NCI-H1048 (cell line): Measurements from ENCODE around the gene GBF1.
"Not testable (repeated sequence)": the region's sequence is repeated elsewhere in the genome, so short reads cannot be mapped to it uniquely, and the experiment has no call there.

Experiments
- DNase-seq: peaks from one replicate; lab custom pipeline; 2025; lab: John Stamatoyannopoulos, UW

The GBF1 gene

GRCh38 chr10:102245082-102245931 lies at the start of gene GBF1:
TSS of gene GBF1 (plus strand) at chr10:102245532. CDS start at chr10:102258939, 13,407 bp downstream.
- DNase-seq, result peak; percentile 99

- DNase-seq, result no peak
Measured at GRCh38 chr10:102196893-102197292, 48.4 kb upstream of the GBF1 start.

GRCh38 chr10:102198027-102198426 lies 47.3 kb upstream of the GBF1 start:
- DNase-seq, result no peak

GRCh38 chr10:102200751-102201640 lies 44.3 kb upstream of the GBF1 start:
- DNase-seq, result no peak

GRCh38 chr10:102202386-102202785 lies 42.9 kb upstream of the GBF1 start:
- no peak for DNase-seq

- no peak for DNase-seq
Measured at GRCh38 chr10:102208311-102209035, 36.9 kb upstream of the GBF1 start.

- no peak for DNase-seq
Measured at GRCh38 chr10:102211615-102212299, 33.6 kb upstream of the GBF1 start.

- not testable (repeated sequence) for DNase-seq
Measured at GRCh38 chr10:102213599-102213998, 31.7 kb upstream of the GBF1 start.

GRCh38 chr10:102219370-102219769 lies 26.0 kb upstream of the GBF1 start:
- no peak for DNase-seq

GRCh38 chr10:102220612-102221011 lies 24.7 kb upstream of the GBF1 start:
- no peak for DNase-seq

- no peak for DNase-seq
Measured at GRCh38 chr10:102222797-102223196, 22.5 kb upstream of the GBF1 start.

GRCh38 chr10:102225646-102226541 lies 19.4 kb upstream of the GBF1 start, which contains the start of gene ELOVL3:
TSS of gene ELOVL3 (plus strand) at chr10:102226299. CDS start at chr10:102226549, 250 bp downstream.
- DNase-seq, result peak; percentile 93

GRCh38 chr10:102226542-102226870 lies 18.8 kb upstream of the GBF1 start:
- no peak for DNase-seq

- no peak for DNase-seq
Measured at GRCh38 chr10:102227050-102227449, 18.3 kb upstream of the GBF1 start.

- peak; percentile 71 for DNase-seq
Measured at GRCh38 chr10:102229810-102230263, 15.5 kb upstream of the GBF1 start.

- DNase-seq, result peak; percentile 26
Measured at GRCh38 chr10:102230264-102230860, 15.0 kb upstream of the GBF1 start.

GRCh38 chr10:102230861-102231356 lies 14.4 kb upstream of the GBF1 start:
- no peak for DNase-seq

GRCh38 chr10:102231357-102232318 lies 13.7 kb upstream of the GBF1 start:
- DNase-seq, result peak; percentile 29

GRCh38 chr10:102233997-102234396 lies 11.3 kb upstream of the GBF1 start:
- no peak for DNase-seq
